ENCODE measurements around the gene MUC20.
"Not testable (repeated sequence)": the region's sequence is repeated elsewhere in the genome, so short reads cannot be mapped to it uniquely, and the experiment has no call there.

- not testable (repeated sequence) for TF ChIP-seq ZNF331 (CRISPR knock-in tag; IDR thresholded peaks at IDR 0.05); CHD4 (IDR thresholded peaks at IDR 0.05; ENCODE audit: borderline replicate concordance, low read length); POLR2A (IDR thresholded peaks at IDR 0.05; ENCODE audit: insufficient read depth in 1 of 2, low read depth in 2 of 2, low read length in 2 of 2); CBX5 (CRISPR knock-in tag; IDR thresholded peaks at IDR 0.05; ENCODE audit: borderline replicate concordance); ZFP36L2 (CRISPR knock-in tag; IDR thresholded peaks at IDR 0.05); ETV5 (CRISPR knock-in tag; IDR thresholded peaks at IDR 0.05; ENCODE audit: borderline replicate concordance); GATAD2A (CRISPR knock-in tag; IDR thresholded peaks at IDR 0.05); SRY (CRISPR knock-in tag; IDR thresholded peaks at IDR 0.05); GABPA (IDR thresholded peaks at IDR 0.05; ENCODE audit: low read depth, low read length); GABPA (CRISPR knock-in tag; IDR thresholded peaks at IDR 0.05; ENCODE audit: low read depth)
Measured at GRCh38 chr3:195694217-195695076, 26.3 kb upstream of the MUC20 start.

Data from HepG2 (cell line).